NB4 (cell line): ENCODE measurements around the gene SYS1.

ENCODE experiments used
- MYC ChIP-seq: IDR thresholded peaks from 2 replicates; pipeline ENCODE4 v1.6.1; 2011; ENCODE audit warnings: low read depth, low read length
- TF ChIP-seq, protein P1 (sequence below): IDR thresholded peaks from one replicate; pipeline ENCODE4 v1.5.1; 2012; ENCODE audit warnings: low read depth, low read length

DNA sequence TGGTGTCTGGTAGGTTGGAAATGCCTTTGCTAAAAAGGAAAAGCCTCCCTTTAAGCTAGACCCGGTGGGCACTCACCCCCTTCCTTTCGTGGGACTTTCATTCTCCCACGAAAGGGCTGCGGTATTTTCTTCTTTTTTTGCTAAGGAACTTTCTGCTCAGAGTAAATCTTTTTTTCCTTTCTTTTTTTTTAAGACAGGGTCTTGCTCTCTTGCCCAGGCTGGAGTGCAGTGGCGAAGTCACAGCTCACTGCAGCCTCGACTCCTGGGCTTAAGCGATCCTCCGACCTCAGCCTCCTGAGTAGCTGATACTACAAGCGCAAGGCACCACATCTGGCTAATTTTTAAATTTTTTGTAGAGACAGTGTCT is 11.1 kb downstream of the SYS1 start:
- no peak for TF ChIP-seq MYC
- TF ChIP-seq, protein P1, sequence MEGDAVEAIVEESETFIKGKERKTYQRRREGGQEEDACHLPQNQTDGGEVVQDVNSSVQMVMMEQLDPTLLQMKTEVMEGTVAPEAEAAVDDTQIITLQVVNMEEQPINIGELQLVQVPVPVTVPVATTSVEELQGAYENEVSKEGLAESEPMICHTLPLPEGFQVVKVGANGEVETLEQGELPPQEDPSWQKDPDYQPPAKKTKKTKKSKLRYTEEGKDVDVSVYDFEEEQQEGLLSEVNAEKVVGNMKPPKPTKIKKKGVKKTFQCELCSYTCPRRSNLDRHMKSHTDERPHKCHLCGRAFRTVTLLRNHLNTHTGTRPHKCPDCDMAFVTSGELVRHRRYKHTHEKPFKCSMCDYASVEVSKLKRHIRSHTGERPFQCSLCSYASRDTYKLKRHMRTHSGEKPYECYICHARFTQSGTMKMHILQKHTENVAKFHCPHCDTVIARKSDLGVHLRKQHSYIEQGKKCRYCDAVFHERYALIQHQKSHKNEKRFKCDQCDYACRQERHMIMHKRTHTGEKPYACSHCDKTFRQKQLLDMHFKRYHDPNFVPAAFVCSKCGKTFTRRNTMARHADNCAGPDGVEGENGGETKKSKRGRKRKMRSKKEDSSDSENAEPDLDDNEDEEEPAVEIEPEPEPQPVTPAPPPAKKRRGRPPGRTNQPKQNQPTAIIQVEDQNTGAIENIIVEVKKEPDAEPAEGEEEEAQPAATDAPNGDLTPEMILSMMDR: no peak
